ENCODE measurements around the gene SBF1.
A peak's percentile ranks its signal among the peaks of the same experiment; 100 is the strongest.

SBF1 gene

DNA sequence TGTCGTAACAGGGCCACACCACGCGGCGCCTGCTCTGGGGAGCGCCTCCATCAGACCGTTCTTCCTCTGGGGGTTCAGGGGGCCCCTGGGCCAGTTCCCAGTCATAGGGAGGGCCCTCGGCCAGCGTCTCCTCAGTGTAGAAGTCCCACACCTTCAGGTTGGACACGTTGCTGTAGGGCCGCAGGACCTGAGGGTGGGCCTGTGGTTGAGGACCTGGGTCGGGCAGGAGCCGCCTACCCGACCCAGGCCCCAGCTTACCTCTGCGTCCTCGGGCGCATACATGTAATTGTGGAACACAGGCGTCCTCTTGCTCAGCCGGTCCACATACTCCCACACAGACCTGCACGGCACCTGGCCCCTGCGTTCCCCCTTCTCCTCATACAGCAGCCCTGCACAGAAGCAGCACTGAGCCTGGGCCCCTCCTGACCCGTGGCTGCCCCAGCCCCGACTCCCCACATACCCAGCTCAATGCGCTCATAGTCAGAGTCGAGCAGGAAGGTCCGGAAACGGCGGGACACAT is 20.2 kb downstream of the SBF1 start:
- H3K27ac ChIP-seq (ENCODE audit: low read depth, low read length, poor library complexity, severe bottlenecking), result no peak overlapping the region
- H3K36me3 ChIP-seq (ENCODE audit: insufficient read depth, low read length), result peaks cover 89% of the 10 kb centered on the region
- no peak overlapping the region for H3K4me3 ChIP-seq (ENCODE audit: low read depth, low read length, poor library complexity, severe bottlenecking)
- peaks cover 20% of the 10 kb centered on the region for H3K4me1 ChIP-seq (ENCODE audit: insufficient read depth, low read length, severe bottlenecking)
- no peak overlapping the region for H3K9ac ChIP-seq (ENCODE audit: low read length)
- no peak overlapping the region for H3K4me2 ChIP-seq (ENCODE audit: low read length)
- H3K9me2 ChIP-seq (ENCODE audit: low read depth, low read length), result no peaks in the 10 kb centered on the region
- TF ChIP-seq EZH2 (IDR thresholded peaks at IDR 0.05; ENCODE audit: borderline replicate concordance, low read length), result no peak
- TF ChIP-seq, protein P1, sequence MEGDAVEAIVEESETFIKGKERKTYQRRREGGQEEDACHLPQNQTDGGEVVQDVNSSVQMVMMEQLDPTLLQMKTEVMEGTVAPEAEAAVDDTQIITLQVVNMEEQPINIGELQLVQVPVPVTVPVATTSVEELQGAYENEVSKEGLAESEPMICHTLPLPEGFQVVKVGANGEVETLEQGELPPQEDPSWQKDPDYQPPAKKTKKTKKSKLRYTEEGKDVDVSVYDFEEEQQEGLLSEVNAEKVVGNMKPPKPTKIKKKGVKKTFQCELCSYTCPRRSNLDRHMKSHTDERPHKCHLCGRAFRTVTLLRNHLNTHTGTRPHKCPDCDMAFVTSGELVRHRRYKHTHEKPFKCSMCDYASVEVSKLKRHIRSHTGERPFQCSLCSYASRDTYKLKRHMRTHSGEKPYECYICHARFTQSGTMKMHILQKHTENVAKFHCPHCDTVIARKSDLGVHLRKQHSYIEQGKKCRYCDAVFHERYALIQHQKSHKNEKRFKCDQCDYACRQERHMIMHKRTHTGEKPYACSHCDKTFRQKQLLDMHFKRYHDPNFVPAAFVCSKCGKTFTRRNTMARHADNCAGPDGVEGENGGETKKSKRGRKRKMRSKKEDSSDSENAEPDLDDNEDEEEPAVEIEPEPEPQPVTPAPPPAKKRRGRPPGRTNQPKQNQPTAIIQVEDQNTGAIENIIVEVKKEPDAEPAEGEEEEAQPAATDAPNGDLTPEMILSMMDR (IDR thresholded peaks at IDR 0.05; ENCODE audit: low read length), result no peak
- no peaks in the 10 kb centered on the region for H3K27me3 ChIP-seq (ENCODE audit: insufficient read depth, low read length)
- H3K79me2 ChIP-seq (ENCODE audit: insufficient read depth, low read length), result no peaks in the 10 kb centered on the region
- H3K9me3 ChIP-seq (ENCODE audit: low read length), result no peaks in the 10 kb centered on the region
- H2AFZ ChIP-seq (ENCODE audit: low read length), result no peak overlapping the region
- H4K20me1 ChIP-seq (ENCODE audit: insufficient read depth, low read length), result no peaks in the 10 kb centered on the region
- 0 out of 2 replicates have a peak, but pooled peaks cover 4% of the 10 kb centered on the region for H3F3A ChIP-seq (ENCODE audit: insufficient read depth, low read length)

DNA sequence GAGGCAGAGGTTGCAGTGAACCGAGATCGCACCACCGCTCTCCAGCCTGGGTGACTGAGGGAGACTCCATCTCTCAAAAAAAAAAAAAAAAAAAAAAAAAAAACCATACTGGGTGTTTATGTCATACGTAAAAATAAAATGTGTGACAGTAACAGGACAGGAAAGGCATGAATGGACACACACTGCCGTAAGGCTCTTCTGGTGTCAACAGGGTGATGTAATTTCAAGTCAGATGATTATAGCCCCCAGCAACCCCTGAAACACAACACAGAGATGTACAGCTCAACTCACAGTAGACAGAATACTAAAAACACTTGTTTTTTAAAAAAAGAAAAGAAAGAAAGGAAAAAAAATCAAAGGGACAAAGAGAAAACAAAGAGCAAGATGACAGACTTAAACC is 22.2 kb downstream of the SBF1 start:
- Histone ChIP-seq H3K79me2 (ENCODE audit: insufficient read depth, low read length) (no peaks in the 10 kb centered on the region), H3K9me3 (ENCODE audit: low read length) (no peaks in the 10 kb centered on the region), H3K4me1 (ENCODE audit: insufficient read depth, low read length, severe bottlenecking) (peaks cover 38% of the 10 kb centered on the region), H3K4me2 (ENCODE audit: low read length) (no peak overlapping the region), H3F3A (ENCODE audit: insufficient read depth, low read length) (0 out of 2 replicates have a peak, but pooled peaks cover 4% of the 10 kb centered on the region), H3K4me3 (ENCODE audit: low read depth, low read length, poor library complexity, severe bottlenecking) (no peak overlapping the region), H3K9me2 (ENCODE audit: low read depth, low read length) (no peaks in the 10 kb centered on the region), H3K27me3 (ENCODE audit: insufficient read depth, low read length) (no peaks in the 10 kb centered on the region), H3K36me3 (ENCODE audit: insufficient read depth, low read length) (peaks cover 88% of the 10 kb centered on the region), H3K27ac (ENCODE audit: low read depth, low read length, poor library complexity, severe bottlenecking) (peak overlapping the region; percentile 59), H4K20me1 (ENCODE audit: insufficient read depth, low read length) (no peaks in the 10 kb centered on the region), H2AFZ (ENCODE audit: low read length) (no peak overlapping the region), H3K9ac (ENCODE audit: low read length) (no peak overlapping the region)
- TF ChIP-seq, protein P1 (IDR thresholded peaks at IDR 0.05; ENCODE audit: low read length), result no peak
- TF ChIP-seq EZH2 (IDR thresholded peaks at IDR 0.05; ENCODE audit: borderline replicate concordance, low read length), result no peak

DNA sequence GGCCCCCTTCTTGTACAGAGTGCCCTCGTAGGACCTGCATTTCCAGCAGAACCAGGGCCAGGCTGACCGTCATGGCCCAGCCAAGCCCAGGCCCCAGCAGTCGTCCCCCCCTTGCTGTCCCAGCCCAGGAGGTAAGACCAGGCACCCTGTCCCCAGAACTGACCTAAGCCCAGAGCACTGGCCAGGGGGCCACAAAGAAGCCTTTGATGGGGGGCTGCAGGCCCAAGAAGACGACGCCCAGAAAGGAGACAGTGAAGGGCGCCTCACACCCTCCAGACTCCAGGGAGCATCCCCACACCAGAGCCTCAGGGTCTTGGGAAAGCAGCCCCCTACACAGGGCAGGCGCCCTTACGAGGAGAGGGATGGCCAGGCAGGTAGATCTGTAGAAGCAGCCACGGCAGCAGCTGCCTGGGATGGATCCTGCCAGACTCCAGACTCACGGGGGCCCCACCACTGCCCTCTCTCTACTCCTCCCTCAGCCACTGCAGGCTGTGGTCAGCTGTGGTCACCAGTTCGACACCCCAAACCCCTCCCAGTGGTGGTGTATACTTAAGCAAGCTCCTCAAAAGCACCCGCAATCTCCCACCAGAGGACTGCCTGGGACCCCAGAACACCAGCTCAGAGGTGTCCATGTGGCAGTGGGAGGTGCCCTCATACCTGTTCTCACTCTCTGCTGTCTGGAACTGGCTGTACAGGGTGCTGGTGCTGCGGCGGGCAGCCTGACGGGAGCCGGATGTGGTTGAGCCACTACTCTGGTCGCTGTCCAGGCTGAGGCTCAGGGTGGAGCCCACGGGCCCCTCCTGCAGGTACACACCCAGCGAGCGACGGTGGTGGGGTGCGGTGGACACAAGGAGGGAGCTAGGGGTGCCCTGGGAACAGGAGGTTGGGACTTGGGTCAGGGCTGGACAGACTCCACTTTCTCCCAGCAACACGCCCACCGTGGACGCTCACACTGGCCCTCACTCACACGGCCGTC is 27.0 kb downstream of the SBF1 start:
- H2AFZ ChIP-seq (ENCODE audit: low read length), result no peak overlapping the region
- H4K20me1 ChIP-seq (ENCODE audit: insufficient read depth, low read length), result no peaks in the 10 kb centered on the region
- peaks cover 74% of the 10 kb centered on the region for H3K36me3 ChIP-seq (ENCODE audit: insufficient read depth, low read length)
- H3F3A ChIP-seq (ENCODE audit: insufficient read depth, low read length), result 0 out of 2 replicates have a peak, but pooled peaks cover 4% of the 10 kb centered on the region
- no peaks in the 10 kb centered on the region for H3K79me2 ChIP-seq (ENCODE audit: insufficient read depth, low read length)
- H3K9ac ChIP-seq (ENCODE audit: low read length), result no peak overlapping the region
- no peaks in the 10 kb centered on the region for H3K9me3 ChIP-seq (ENCODE audit: low read length)
- peak overlapping the region; percentile 97 for H3K27ac ChIP-seq (ENCODE audit: low read depth, low read length, poor library complexity, severe bottlenecking)
- H3K4me2 ChIP-seq (ENCODE audit: low read length), result no peak overlapping the region
- H3K4me3 ChIP-seq (ENCODE audit: low read depth, low read length, poor library complexity, severe bottlenecking), result no peak overlapping the region
- H3K4me1 ChIP-seq (ENCODE audit: insufficient read depth, low read length, severe bottlenecking), result peaks cover 70% of the 10 kb centered on the region
- no peaks in the 10 kb centered on the region for H3K9me2 ChIP-seq (ENCODE audit: low read depth, low read length)
- H3K27me3 ChIP-seq (ENCODE audit: insufficient read depth, low read length), result no peaks in the 10 kb centered on the region
- TF ChIP-seq, protein P1 (IDR thresholded peaks at IDR 0.05; ENCODE audit: low read length), result no peak
- no peak for TF ChIP-seq EZH2 (IDR thresholded peaks at IDR 0.05; ENCODE audit: borderline replicate concordance, low read length)
